ENCODE data around the gene RAB3B. TPM values are rescaled to one million over a fixed set of nuclear protein-coding genes. Genes with fewer than 3 reads are reported as not detected.

Gene RAB3B
- total RNA-seq, 2 donors from 2014 or later, result 0.04 TPM; not detected in 1

GRCh38 chr1:51982161-51982560 lies 8.3 kb downstream of the RAB3B start:
- Histone ChIP-seq H3K4me3 (no peak overlapping the region), H3K4me1 (no peaks in the 10 kb centered on the region), H3K27me3 (no peaks in the 10 kb centered on the region), H3K27ac (no peak overlapping the region), H3K9me3 (no peaks in the 10 kb centered on the region), H3K36me3 (no peaks in the 10 kb centered on the region)
- TF ChIP-seq CTCF (IDR thresholded peaks at IDR 0.05), result no peak
- DNase-seq (ENCODE audit: low spot score), result no peak

- H3K9me3 ChIP-seq, result no peaks in the 10 kb centered on the region
- no peaks in the 10 kb centered on the region for H3K4me1 ChIP-seq
- H3K27me3 ChIP-seq, result no peaks in the 10 kb centered on the region
- DNase-seq (ENCODE audit: low spot score), result no peak
- H3K4me3 ChIP-seq, result no peak overlapping the region
- H3K27ac ChIP-seq, result no peak overlapping the region
- H3K36me3 ChIP-seq, result no peaks in the 10 kb centered on the region
- no peak for TF ChIP-seq CTCF (IDR thresholded peaks at IDR 0.05)
Observed at GRCh38 chr1:51981555-51981954, 8.9 kb downstream of the RAB3B start.

GRCh38 chr1:51978099-51978498 lies 12.4 kb downstream of the RAB3B start:
- DNase-seq (ENCODE audit: low spot score), result no peak
- Histone ChIP-seq H3K27me3 (no peaks in the 10 kb centered on the region), H3K9me3 (no peaks in the 10 kb centered on the region), H3K4me3 (no peak overlapping the region), H3K36me3 (no peaks in the 10 kb centered on the region), H3K4me1 (no peaks in the 10 kb centered on the region), H3K27ac (no peak overlapping the region)
- TF ChIP-seq CTCF (IDR thresholded peaks at IDR 0.05), result no peak

- no peak for TF ChIP-seq CTCF (IDR thresholded peaks at IDR 0.05)
- H3K36me3 ChIP-seq, result no peaks in the 10 kb centered on the region
Observed at GRCh38 chr1:51976846-51977602, 13.5 kb downstream of the RAB3B start.

GRCh38 chr1:51973587-51974474 lies 16.7 kb downstream of the RAB3B start:
- H3K27me3 ChIP-seq, result no peaks in the 10 kb centered on the region
- H3K9me3 ChIP-seq, result no peaks in the 10 kb centered on the region
- DNase-seq (ENCODE audit: low spot score), result no peak
- TF ChIP-seq CTCF (IDR thresholded peaks at IDR 0.05), result no peak
- no peaks in the 10 kb centered on the region for H3K4me1 ChIP-seq
- no peaks in the 10 kb centered on the region for H3K36me3 ChIP-seq
- no peak overlapping the region for H3K4me3 ChIP-seq
- no peak overlapping the region for H3K27ac ChIP-seq

More at GRCh38 chr1:51976846-51977602, 13.5 kb downstream of the RAB3B start:
- DNase-seq (ENCODE audit: low spot score), result no peak
- no peak overlapping the region for H3K27ac ChIP-seq
- no peaks in the 10 kb centered on the region for H3K9me3 ChIP-seq
- no peaks in the 10 kb centered on the region for H3K27me3 ChIP-seq
- H3K4me3 ChIP-seq, result no peak overlapping the region
- H3K4me1 ChIP-seq, result no peaks in the 10 kb centered on the region
